Psoas muscle (tissue), 8 donors: Measurements from ENCODE around the gene AKNA. TPM values are rescaled to one million over a fixed set of nuclear protein-coding genes. Genes with fewer than 3 reads are reported as not detected.

Experiments
- ATAC-seq, 4 donors: fragments of 200-7000 bp; cut with Tn5 transposase; one replicate each; pipeline ENCODE4 v1.9.1; 2020; ENCODE audit warnings: moderate library complexity in 3 of 4, mild to moderate bottlenecking in 2 of 4
- DNase-seq, 2 donors: peaks; one replicate each; pipeline ENCODE4 v3.0.0-alpha.2; 2020
- H3K27ac ChIP-seq: fragments of 200-600 bp; one replicate; pipeline ENCODE4 v1.8.0; 2022
- H3K27me3 ChIP-seq, 3 donors: fragments of 200-600 bp in 1 of 3; one replicate each; pipeline versions ENCODE4 v1.6.1 to v1.8.0; 2013 to 2022; ENCODE audit warnings: low read length in 2 of 3, mild to moderate bottlenecking in 2 of 3, moderate library complexity in 1 of 3; ENCODE audit not compliant: insufficient read depth in 3 of 3
- H3K36me3 ChIP-seq, 2 donors: fragments of 200-600 bp in 1 of 2; one replicate each; pipeline versions ENCODE4 v1.6.1 to v1.8.0; 2013 to 2022; ENCODE audit warnings: low read depth in 1 of 2, mild to moderate bottlenecking in 1 of 2, moderate library complexity in 1 of 2; ENCODE audit not compliant: insufficient read depth in 1 of 2
- H3K4me1 ChIP-seq: fragments of 200-600 bp; one replicate; pipeline ENCODE4 v1.8.0; 2022
- H3K4me3 ChIP-seq: fragments of 200-600 bp; one replicate; pipeline ENCODE4 v1.8.0; 2022; ENCODE audit warnings: mild to moderate bottlenecking
- H3K9me3 ChIP-seq: fragments of 200-600 bp; one replicate; pipeline ENCODE4 v1.8.0; 2022
- CTCF ChIP-seq: fragments of 200-600 bp; IDR thresholded peaks from one replicate; pipeline ENCODE4 v1.8.0; 2022; ENCODE audit warnings: antibody characterized with exemption
- whole genome bisulfite sequencing, 3 donors: extraction: QIAGEN DNeasy Blood & Tissue Kit; methylation state at CpG; one replicate each; pipeline versions ENCODE4 v1.1.6 to v1.1.7; 2013; 5-methylcytosine and 5-hydroxymethylcytosine counted together
- intact Hi-C, 2 donors: fragments of 100-400 bp; cut with DNase I; formaldehyde crosslinking; loops; one replicate each; pipeline versions ENCODE4 v1.11.0 to v1.14.2; 2022
- polyA plus RNA-seq, 3 donors: library from polyadenylated mRNA; stranded (reverse); fragments of 200-250 nt; gene quantifications; one replicate each; pipeline ENCODE4 v1.2.3, GENCODE V29; 2013
- total RNA-seq, 4 donors: library from RNA; stranded (reverse); fragmentation: NEBNext Ultra II Directional in 2 of 4; extraction: Animal tissue kit (Norgen Biotek cat#: 25700) in 2 of 4; gene quantifications; one replicate each; pipeline versions ENCODE4 v1.2.1 to v1.2.4, GENCODE V29; 2021 to 2023
- donor health status: healthy with polysubstance abuse.
- donor health status: DM: no; HTN: no; CAD: no; lungs with moderate emphysema.
- donor health status: Bipolar disorder and iron deficiency.
- donor health status: healthy.
- donor health status: DM: yes; HTN: yes; CAD: no.
- donor health status: DM: no; HTN: no; CAD: no.
- donor health status: DM: no; HTN: no; CAD: no.
- donor health status: DM: yes; HTN: yes; CAD: no.

The AKNA gene
- total and polyA plus RNA-seq, 7 donors: 1.5 to 3.9 (median 2.3) TPM

- H3K27me3 ChIP-seq: no peaks in the 10 kb centered on the region
- no peak overlapping the region for H3K27ac ChIP-seq
- no peak for TF ChIP-seq CTCF
- DNase-seq: no peak
- 65 to 75% (median 70%) methylated on average over 11 of the region's 11 CpGs for WGBS, 3 donors
- H3K4me1 ChIP-seq: no peaks in the 10 kb centered on the region
- peaks cover 0 to 49% of the 10 kb centered on the region in 2 donors for H3K36me3 ChIP-seq
- no peaks in the 10 kb centered on the region for H3K9me3 ChIP-seq
- intact Hi-C loops: no loop called here
- no peak for ATAC-seq
- no peak overlapping the region for H3K4me3 ChIP-seq
These were observed 41.6 kb downstream of the AKNA start for GRCh38 chr9:114346146-114346545.

- 81 to 93% (median 91%) methylated on average over 7 of the region's 7 CpGs for WGBS, 3 donors
- DNase-seq (no peak), ATAC-seq (no peak)
- no peak for TF ChIP-seq CTCF
- Histone ChIP-seq H3K36me3 (peaks cover 0 to 52% of the 10 kb centered on the region in 2 donors), H3K27ac (no peak overlapping the region), H3K27me3 (no peaks in the 10 kb centered on the region), H3K9me3 (no peaks in the 10 kb centered on the region), H3K4me3 (no peak overlapping the region), H3K4me1 (no peaks in the 10 kb centered on the region)
- intact Hi-C loops: loop anchor here in 1 of 2 donors (2.0 kb wide), 1 partner anchor 75 kb away; no protein-coding TSS in a partner anchor
These were observed 42.2 kb downstream of the AKNA start for GRCh38 chr9:114345493-114346065.

GRCh38 chr9:114344692-114345091 lies 43.1 kb downstream of the AKNA start:
- H3K4me3 ChIP-seq: no peak overlapping the region
- no peaks in the 10 kb centered on the region for H3K27me3 ChIP-seq
- no peak for ATAC-seq
- no peak for DNase-seq
- WGBS, 3 donors: 6 to 26% (median 19%) methylated on average over 3 of the region's 3 CpGs
- no peaks in the 10 kb centered on the region for H3K9me3 ChIP-seq
- intact Hi-C loops: loop anchor here in 1 of 2 donors (2.0 kb wide), 1 partner anchor 76 kb away; no protein-coding TSS in a partner anchor
- TF ChIP-seq CTCF: no peak
- H3K4me1 ChIP-seq: no peaks in the 10 kb centered on the region
- H3K36me3 ChIP-seq: peaks cover 0 to 47% of the 10 kb centered on the region in 2 donors
- no peak overlapping the region for H3K27ac ChIP-seq

GRCh38 chr9:114344188-114344566 lies 43.6 kb downstream of the AKNA start:
- H3K9me3 ChIP-seq: no peaks in the 10 kb centered on the region
- H3K27ac ChIP-seq: no peak overlapping the region
- no peaks in the 10 kb centered on the region for H3K27me3 ChIP-seq
- H3K36me3 ChIP-seq: peaks cover 0 to 42% of the 10 kb centered on the region in 2 donors
- ATAC-seq: no peak
- intact Hi-C loops: loop anchor here in 1 of 2 donors (2.0 kb wide), 1 partner anchor 77 kb away; no protein-coding TSS in a partner anchor
- no peak for TF ChIP-seq CTCF
- WGBS, 3 donors: 86 to 94% (median 93%) methylated on average over 11 of the region's 11 CpGs
- H3K4me3 ChIP-seq: no peak overlapping the region
- no peaks in the 10 kb centered on the region for H3K4me1 ChIP-seq
- no peak for DNase-seq
